ENCODE measurements around the gene ZBTB4. TPM values are rescaled to one million over a fixed set of nuclear protein-coding genes. Genes with fewer than 3 reads are reported as not detected.

The ZBTB4 gene
- total RNA-seq = 8.7 and 9.2 TPM in 2 replicates

- peak within 1 kb of the TSS; percentile 85 for H3K4me3 ChIP-seq (ENCODE audit: low read depth, low read length)
- FAIRE-seq = no peak
- TF ChIP-seq CTCF (IDR thresholded peaks at IDR 0.05; ENCODE audit: insufficient read depth, low read length, severe bottlenecking) = no peak
- peak; percentile 15 for DNase-seq (ENCODE audit: low read depth)
- H3K27me3 ChIP-seq (ENCODE audit: control insufficient read depth, insufficient read depth, low read length) = no peaks in the 10 kb centered on the region
- H3K36me3 ChIP-seq (ENCODE audit: control insufficient read depth, insufficient read depth, low read length) = no peaks in the 10 kb centered on the region
These were observed at the start of gene ZBTB4 for GRCh38 chr17:7479213-7480088. Gene ZBTB4, minus strand, starts transcription at chr17:7479631. Its CDS starts 12,830 bp downstream, at chr17:7466801.

- DNase-seq (ENCODE audit: low read depth) = no peak
These were observed 49.4 kb upstream of the ZBTB4 start for GRCh38 chr17:7528842-7529241.

GRCh38 chr17:7523033-7523432, 43.6 kb upstream of the ZBTB4 start:
- DNase-seq (ENCODE audit: low read depth) (no peak), FAIRE-seq (no peak)
- TF ChIP-seq CTCF (IDR thresholded peaks at IDR 0.05; ENCODE audit: insufficient read depth, low read length, severe bottlenecking) = peak; percentile 10
- Histone ChIP-seq H3K27me3 (ENCODE audit: control insufficient read depth, insufficient read depth, low read length) (no peaks in the 10 kb centered on the region), H3K4me3 (ENCODE audit: low read depth, low read length) (no peak overlapping the region), H3K36me3 (ENCODE audit: control insufficient read depth, insufficient read depth, low read length) (no peaks in the 10 kb centered on the region)

More at GRCh38 chr17:7528842-7529241, 49.4 kb upstream of the ZBTB4 start:
- H3K36me3 ChIP-seq (ENCODE audit: control insufficient read depth, insufficient read depth, low read length) = no peaks in the 10 kb centered on the region
- FAIRE-seq = no peak
- no peak overlapping the region for H3K4me3 ChIP-seq (ENCODE audit: low read depth, low read length)
- no peak for TF ChIP-seq CTCF (IDR thresholded peaks at IDR 0.05; ENCODE audit: insufficient read depth, low read length, severe bottlenecking)
- H3K27me3 ChIP-seq (ENCODE audit: control insufficient read depth, insufficient read depth, low read length) = no peaks in the 10 kb centered on the region

GRCh38 chr17:7515911-7516610, 36.6 kb upstream of the ZBTB4 start:
- Histone ChIP-seq H3K27me3 (ENCODE audit: control insufficient read depth, insufficient read depth, low read length) (no peaks in the 10 kb centered on the region), H3K4me3 (ENCODE audit: low read depth, low read length) (no peak overlapping the region), H3K36me3 (ENCODE audit: control insufficient read depth, insufficient read depth, low read length) (peaks cover 20% of the 10 kb centered on the region)
- no peak for FAIRE-seq
- no peak for DNase-seq (ENCODE audit: low read depth)
- no peak for TF ChIP-seq CTCF (IDR thresholded peaks at IDR 0.05; ENCODE audit: insufficient read depth, low read length, severe bottlenecking)

- TF ChIP-seq CTCF (IDR thresholded peaks at IDR 0.05; ENCODE audit: insufficient read depth, low read length, severe bottlenecking) = no peak
- no peak overlapping the region for H3K4me3 ChIP-seq (ENCODE audit: low read depth, low read length)
- no peaks in the 10 kb centered on the region for H3K27me3 ChIP-seq (ENCODE audit: control insufficient read depth, insufficient read depth, low read length)
- H3K36me3 ChIP-seq (ENCODE audit: control insufficient read depth, insufficient read depth, low read length) = peaks cover 33% of the 10 kb centered on the region
- FAIRE-seq = no peak
- DNase-seq (ENCODE audit: low read depth) = no peak
These were observed 34.5 kb upstream of the ZBTB4 start for GRCh38 chr17:7513850-7514419.

Measured in bronchial epithelial cell (primary cell).